Calu3 (cell line): ENCODE data around the gene PIK3C2G. TPM values are rescaled to one million over a fixed set of nuclear protein-coding genes. Genes with fewer than 3 reads are reported as not detected.

ENCODE experiments used
- BruUV-seq: library from RNA; stranded (reverse); fragments of 400-500 nt; replicated peaks from 2 replicates; lab custom pipeline; 2021; lab: Mats Ljungman, UMichigan
- CTCF ChIA-PET: fragments of 300-600 bp; sonication (Branson Sonifier 250); formaldehyde crosslinking; loops from one replicate; lab custom pipeline; 2022; ENCODE audit warnings: antibody characterized with exemption; lab: Charles Lee
- DNase-seq: peaks from one replicate; pipeline ENCODE4 v3.0.0; 2022
- H3K27ac Mint-ChIP-seq: one replicate; pipeline ENCODE4 v1.8.0; 2022; ENCODE audit warnings: mixed read lengths; ENCODE audit not compliant: unreplicated experiment
- H3K27me3 Mint-ChIP-seq: one replicate; pipeline ENCODE4 v1.8.0; 2022; ENCODE audit warnings: mixed read lengths; ENCODE audit not compliant: unreplicated experiment
- H3K36me3 Mint-ChIP-seq: one replicate; pipeline ENCODE4 v1.8.0; 2022; ENCODE audit warnings: mild to moderate bottlenecking, moderate library complexity, mixed read lengths; ENCODE audit not compliant: insufficient read depth, unreplicated experiment
- H3K4me1 Mint-ChIP-seq: one replicate; pipeline ENCODE4 v1.8.0; 2022; ENCODE audit warnings: mild to moderate bottlenecking, low read depth, mixed read lengths; ENCODE audit not compliant: unreplicated experiment
- H3K4me3 Mint-ChIP-seq: one replicate; pipeline ENCODE4 v1.8.0; 2022; ENCODE audit warnings: mild to moderate bottlenecking, low read depth, moderate library complexity, mixed read lengths; ENCODE audit not compliant: unreplicated experiment
- H3K9me3 Mint-ChIP-seq: one replicate; pipeline ENCODE4 v1.8.0; 2022; ENCODE audit warnings: low read depth, mixed read lengths; ENCODE audit not compliant: unreplicated experiment
- intact Hi-C: fragments of 100-400 bp; cut with micrococcal nuclease; formaldehyde crosslinking; loops from one replicate; pipeline ENCODE4 v1.10.0; 2022; ENCODE audit not compliant: unreplicated experiment
- total RNA-seq: library from RNA; stranded (reverse); gene quantifications from 2 replicates; pipeline ENCODE4 v1.2.3, GENCODE V29; 2022
- TF ChIP-seq, protein P1 (sequence below): fragments of 200-600 bp; IDR thresholded peaks from one replicate; pipeline ENCODE4 v1.8.0; 2022; ENCODE audit warnings: antibody characterized with exemption; ENCODE audit not compliant: unreplicated experiment

PIK3C2G gene
- total RNA-seq, 1 experiment from 2014 or later, result 24.0 TPM

GRCh38 chr12:18343708-18344107 lies 82.4 kb downstream of the PIK3C2G start:
- TF ChIP-seq, protein P1, sequence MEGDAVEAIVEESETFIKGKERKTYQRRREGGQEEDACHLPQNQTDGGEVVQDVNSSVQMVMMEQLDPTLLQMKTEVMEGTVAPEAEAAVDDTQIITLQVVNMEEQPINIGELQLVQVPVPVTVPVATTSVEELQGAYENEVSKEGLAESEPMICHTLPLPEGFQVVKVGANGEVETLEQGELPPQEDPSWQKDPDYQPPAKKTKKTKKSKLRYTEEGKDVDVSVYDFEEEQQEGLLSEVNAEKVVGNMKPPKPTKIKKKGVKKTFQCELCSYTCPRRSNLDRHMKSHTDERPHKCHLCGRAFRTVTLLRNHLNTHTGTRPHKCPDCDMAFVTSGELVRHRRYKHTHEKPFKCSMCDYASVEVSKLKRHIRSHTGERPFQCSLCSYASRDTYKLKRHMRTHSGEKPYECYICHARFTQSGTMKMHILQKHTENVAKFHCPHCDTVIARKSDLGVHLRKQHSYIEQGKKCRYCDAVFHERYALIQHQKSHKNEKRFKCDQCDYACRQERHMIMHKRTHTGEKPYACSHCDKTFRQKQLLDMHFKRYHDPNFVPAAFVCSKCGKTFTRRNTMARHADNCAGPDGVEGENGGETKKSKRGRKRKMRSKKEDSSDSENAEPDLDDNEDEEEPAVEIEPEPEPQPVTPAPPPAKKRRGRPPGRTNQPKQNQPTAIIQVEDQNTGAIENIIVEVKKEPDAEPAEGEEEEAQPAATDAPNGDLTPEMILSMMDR, result no peak
- Mint-ChIP-seq H3K4me3 (no peak overlapping the region), H3K36me3 (no peaks in the 10 kb centered on the region), H3K4me1 (no peaks in the 10 kb centered on the region), H3K9me3 (no peaks in the 10 kb centered on the region), H3K27ac (no peak overlapping the region), H3K27me3 (no peaks in the 10 kb centered on the region)
- no peak for DNase-seq
- no TSS peak for BruUV-seq
- intact Hi-C loops, result no loop called here
- CTCF ChIA-PET, result no interaction called here

- no peaks in the 10 kb centered on the region for H3K36me3 Mint-ChIP-seq
- TF ChIP-seq, protein P1, result no peak
- no peaks in the 10 kb centered on the region for H3K27me3 Mint-ChIP-seq
- CTCF ChIA-PET, result no interaction called here
- H3K9me3 Mint-ChIP-seq, result no peaks in the 10 kb centered on the region
- H3K4me1 Mint-ChIP-seq, result no peaks in the 10 kb centered on the region
- BruUV-seq, result no TSS peak
- DNase-seq, result no peak
- no peak overlapping the region for H3K4me3 Mint-ChIP-seq
- intact Hi-C loops, result no loop called here
- no peak overlapping the region for H3K27ac Mint-ChIP-seq
Observed at GRCh38 chr12:18345021-18345735, 83.9 kb downstream of the PIK3C2G start.

GRCh38 chr12:18352312-18352711 lies 91.0 kb downstream of the PIK3C2G start:
- no TSS peak for BruUV-seq
- DNase-seq, result no peak
- Mint-ChIP-seq H3K4me3 (no peak overlapping the region), H3K27me3 (no peaks in the 10 kb centered on the region), H3K4me1 (no peaks in the 10 kb centered on the region), H3K27ac (no peak overlapping the region), H3K36me3 (no peaks in the 10 kb centered on the region), H3K9me3 (no peaks in the 10 kb centered on the region)
- TF ChIP-seq, protein P1, result no peak
- CTCF ChIA-PET, result no interaction called here
- intact Hi-C loops, result no loop called here

- Mint-ChIP-seq H3K27me3 (no peaks in the 10 kb centered on the region), H3K9me3 (no peaks in the 10 kb centered on the region), H3K4me1 (no peaks in the 10 kb centered on the region), H3K36me3 (peaks cover 4% of the 10 kb centered on the region), H3K4me3 (no peak overlapping the region), H3K27ac (no peak overlapping the region)
- no TSS peak for BruUV-seq
- intact Hi-C loops, result no loop called here
- CTCF ChIA-PET, result no interaction called here
- TF ChIP-seq, protein P1, result no peak
- no peak for DNase-seq
Observed at GRCh38 chr12:18355429-18355828, 94.1 kb downstream of the PIK3C2G start.
